DND-41 (cell line): Measurements from ENCODE around the gene C6orf120.

ENCODE experiments used
- ATAC-seq: fragments of 200-7000 bp; cut with Tn5 transposase; 3 replicates; pipeline ENCODE4 v1.9.1; 2021; ENCODE audit warnings: low read depth; ENCODE audit not compliant: insufficient read depth
- DNase-seq: peaks from one replicate; pipeline ENCODE4 v3.0.0-alpha.2; 2020
- H2AFZ ChIP-seq: 2 replicates; pipeline ENCODE4 v1.6.0; 2012; ENCODE audit warnings: low read depth, low read length
- H3K27ac ChIP-seq: 2 replicates; pipeline ENCODE4 v1.5.1; 2012; ENCODE audit warnings: low read length, inconsistent platforms
- H3K27me3 ChIP-seq: fragments of 200-600 bp; sonication (generic); 2 replicates; pipeline ENCODE4 v1.6.0; 2012; ENCODE audit warnings: low read length, mild to moderate bottlenecking, inconsistent platforms; ENCODE audit not compliant: insufficient read depth, poor library complexity
- H3K36me3 ChIP-seq: 2 replicates; pipeline ENCODE4 v1.5.1; 2012; ENCODE audit warnings: low read length, inconsistent platforms; ENCODE audit not compliant: insufficient read depth
- H3K4me1 ChIP-seq: 2 replicates; pipeline ENCODE4 v1.5.1; 2012; ENCODE audit warnings: mild to moderate bottlenecking, low read length; ENCODE audit not compliant: insufficient read depth
- H3K4me2 ChIP-seq: 2 replicates; pipeline ENCODE4 v1.6.0; 2012; ENCODE audit warnings: mild to moderate bottlenecking, moderate library complexity, low read length, inconsistent platforms; ENCODE audit not compliant: insufficient read depth
- H3K4me3 ChIP-seq, 2 experiments: fragments of 200-600 bp in 1 of 2; shearing (Covaris generic) in 1 of 2; 2 replicates each; pipeline ENCODE4 v1.5.1; 2012 to 2016; ENCODE audit warnings: inconsistent platforms in 2 of 2, low read length in 2 of 2, mild to moderate bottlenecking in 2 of 2, low read depth in 1 of 2, moderate library complexity in 1 of 2
- H3K79me2 ChIP-seq: 2 replicates; pipeline ENCODE4 v1.6.0; 2012; ENCODE audit warnings: low read length, inconsistent platforms; ENCODE audit not compliant: insufficient read depth
- H3K9ac ChIP-seq: 2 replicates; pipeline ENCODE4 v1.6.0; 2012; ENCODE audit warnings: low read depth, mild to moderate bottlenecking, inconsistent platforms, low read length, moderate library complexity
- H3K9me3 ChIP-seq: 2 replicates; pipeline ENCODE4 v1.5.1; 2012; ENCODE audit warnings: low read length, moderate library complexity, mild to moderate bottlenecking, inconsistent platforms; ENCODE audit not compliant: insufficient read depth, severe bottlenecking
- H4K20me1 ChIP-seq: 2 replicates; pipeline ENCODE4 v1.6.0; 2012; ENCODE audit warnings: low read length; ENCODE audit not compliant: insufficient read depth
- EZH2 ChIP-seq: IDR thresholded peaks from 3 replicates; pipeline ENCODE4 v1.6.1; 2012; ENCODE audit warnings: borderline replicate concordance, low read depth, mild to moderate bottlenecking, moderate library complexity, low read length, inconsistent platforms; ENCODE audit not compliant: severe bottlenecking
- TF ChIP-seq, protein P1 (sequence below): IDR thresholded peaks from 2 replicates; pipeline ENCODE4 v1.5.1; 2012; ENCODE audit warnings: borderline replicate concordance, low read length, moderate library complexity, mild to moderate bottlenecking; ENCODE audit not compliant: poor library complexity, severe bottlenecking; ENCODE audit errors: extremely low read depth

Gene C6orf120

DNA sequence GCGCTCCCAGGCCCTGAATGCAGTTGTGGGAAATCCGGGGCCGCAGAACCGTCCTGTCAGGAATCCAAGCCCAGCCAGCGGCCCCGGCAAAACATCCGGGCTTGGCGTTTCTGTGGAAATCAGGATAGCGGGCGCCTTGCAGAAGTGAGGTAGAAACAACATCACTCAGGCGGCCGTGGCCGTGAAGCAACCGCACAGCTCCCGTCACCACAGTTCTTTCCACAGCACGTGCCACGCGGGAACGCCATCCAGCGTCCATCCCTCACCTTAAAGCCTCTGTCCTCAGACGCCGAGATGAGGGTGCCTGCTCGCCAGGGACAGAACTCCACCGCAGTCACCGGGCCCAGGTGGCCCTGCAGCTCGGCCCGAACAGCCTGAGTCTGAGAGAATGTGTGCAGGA, 34.2 kb upstream of the C6orf120 start:
- Histone ChIP-seq H3K9me3 (no peaks in the 10 kb centered on the region), H3K27me3 (no peaks in the 10 kb centered on the region), H3K4me1 (no peaks in the 10 kb centered on the region), H3K9ac (no peak overlapping the region), H3K27ac (no peak overlapping the region), H3K4me3 (no peak overlapping the region), H3K79me2 (no peaks in the 10 kb centered on the region), H3K4me2 (no peak overlapping the region), H4K20me1 (no peaks in the 10 kb centered on the region; the same call in 1 of the 2 replicates), H2AFZ (no peak overlapping the region), H3K36me3 (peaks cover 75% of the 10 kb centered on the region)
- no peak for TF ChIP-seq EZH2
- DNase-seq (no peak), ATAC-seq (no peak)

DNA sequence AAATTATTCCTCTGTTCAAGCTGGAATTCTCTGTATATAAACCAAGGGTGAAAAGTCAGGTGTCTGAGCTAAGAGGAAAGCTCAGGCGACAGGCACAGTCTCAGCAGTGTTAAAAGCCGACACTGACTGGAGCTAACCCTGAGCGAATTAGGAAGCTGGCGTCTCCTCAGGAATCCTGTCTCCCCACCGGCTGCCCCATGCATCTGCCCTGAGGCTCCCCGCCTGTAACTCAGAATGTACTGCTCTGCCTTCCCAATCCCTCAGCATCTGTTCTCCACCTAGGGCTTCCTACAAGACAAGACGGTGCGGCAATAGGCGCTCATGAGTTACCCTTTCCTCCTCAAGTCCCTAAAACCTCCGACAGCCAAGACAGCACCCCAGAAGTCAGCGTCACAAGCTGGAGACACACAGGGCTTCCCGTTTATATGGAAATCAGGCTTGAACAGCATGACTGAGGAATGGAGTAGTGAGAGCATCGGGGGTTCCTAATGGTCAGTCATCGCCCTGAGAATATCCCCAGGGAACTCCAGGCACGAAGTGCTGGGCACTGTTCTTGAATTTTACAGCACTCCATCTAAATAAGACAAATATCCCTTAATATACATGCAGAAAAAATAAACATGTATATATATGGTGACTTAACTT, 33.6 kb upstream of the C6orf120 start:
- H2AFZ ChIP-seq, result no peak overlapping the region
- no peak overlapping the region for H3K27ac ChIP-seq
- H3K4me2 ChIP-seq, result no peak overlapping the region
- no peak overlapping the region for H3K4me3 ChIP-seq
- H4K20me1 ChIP-seq, result no peaks in the 10 kb centered on the region; the same call in 1 of the 2 replicates
- TF ChIP-seq, protein P1, sequence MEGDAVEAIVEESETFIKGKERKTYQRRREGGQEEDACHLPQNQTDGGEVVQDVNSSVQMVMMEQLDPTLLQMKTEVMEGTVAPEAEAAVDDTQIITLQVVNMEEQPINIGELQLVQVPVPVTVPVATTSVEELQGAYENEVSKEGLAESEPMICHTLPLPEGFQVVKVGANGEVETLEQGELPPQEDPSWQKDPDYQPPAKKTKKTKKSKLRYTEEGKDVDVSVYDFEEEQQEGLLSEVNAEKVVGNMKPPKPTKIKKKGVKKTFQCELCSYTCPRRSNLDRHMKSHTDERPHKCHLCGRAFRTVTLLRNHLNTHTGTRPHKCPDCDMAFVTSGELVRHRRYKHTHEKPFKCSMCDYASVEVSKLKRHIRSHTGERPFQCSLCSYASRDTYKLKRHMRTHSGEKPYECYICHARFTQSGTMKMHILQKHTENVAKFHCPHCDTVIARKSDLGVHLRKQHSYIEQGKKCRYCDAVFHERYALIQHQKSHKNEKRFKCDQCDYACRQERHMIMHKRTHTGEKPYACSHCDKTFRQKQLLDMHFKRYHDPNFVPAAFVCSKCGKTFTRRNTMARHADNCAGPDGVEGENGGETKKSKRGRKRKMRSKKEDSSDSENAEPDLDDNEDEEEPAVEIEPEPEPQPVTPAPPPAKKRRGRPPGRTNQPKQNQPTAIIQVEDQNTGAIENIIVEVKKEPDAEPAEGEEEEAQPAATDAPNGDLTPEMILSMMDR, result no peak
- no peak for TF ChIP-seq EZH2
- ATAC-seq (no peak), DNase-seq (no peak)
- H3K4me1 ChIP-seq, result no peaks in the 10 kb centered on the region
- no peaks in the 10 kb centered on the region for H3K27me3 ChIP-seq
- H3K9ac ChIP-seq, result no peak overlapping the region
- H3K36me3 ChIP-seq, result peaks cover 71% of the 10 kb centered on the region
- no peaks in the 10 kb centered on the region for H3K9me3 ChIP-seq
- H3K79me2 ChIP-seq, result no peaks in the 10 kb centered on the region

DNA sequence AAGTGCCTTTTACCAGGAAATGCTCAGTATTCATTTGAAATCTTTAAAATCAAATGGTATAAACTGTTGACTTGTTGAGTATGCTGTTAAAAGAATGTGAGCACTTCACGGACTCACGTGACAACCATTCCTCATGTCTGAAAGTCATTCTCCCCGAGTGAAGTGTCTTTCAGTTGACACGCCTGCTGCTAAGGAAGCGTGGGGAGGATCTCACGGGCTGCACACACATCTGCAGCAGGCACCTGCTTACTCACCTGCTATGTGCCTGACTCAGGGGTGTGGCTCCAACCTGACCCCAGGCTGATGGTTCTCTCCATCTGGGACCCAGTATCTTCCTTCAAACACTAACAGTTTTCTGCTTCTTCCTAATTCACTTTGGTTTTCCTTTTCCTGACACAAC, 32.8 kb upstream of the C6orf120 start:
- Histone ChIP-seq H3K36me3 (peaks cover 63% of the 10 kb centered on the region), H3K27ac (no peak overlapping the region), H3K4me3 (no peak overlapping the region), H2AFZ (no peak overlapping the region), H3K27me3 (no peaks in the 10 kb centered on the region), H3K79me2 (no peaks in the 10 kb centered on the region), H3K4me1 (no peaks in the 10 kb centered on the region), H3K9me3 (no peaks in the 10 kb centered on the region), H4K20me1 (no peaks in the 10 kb centered on the region), H3K9ac (no peak overlapping the region), H3K4me2 (no peak overlapping the region)
- DNase-seq, result no peak
- no peak for ATAC-seq
- TF ChIP-seq, protein P1, result no peak
- TF ChIP-seq EZH2, result no peak

DNA sequence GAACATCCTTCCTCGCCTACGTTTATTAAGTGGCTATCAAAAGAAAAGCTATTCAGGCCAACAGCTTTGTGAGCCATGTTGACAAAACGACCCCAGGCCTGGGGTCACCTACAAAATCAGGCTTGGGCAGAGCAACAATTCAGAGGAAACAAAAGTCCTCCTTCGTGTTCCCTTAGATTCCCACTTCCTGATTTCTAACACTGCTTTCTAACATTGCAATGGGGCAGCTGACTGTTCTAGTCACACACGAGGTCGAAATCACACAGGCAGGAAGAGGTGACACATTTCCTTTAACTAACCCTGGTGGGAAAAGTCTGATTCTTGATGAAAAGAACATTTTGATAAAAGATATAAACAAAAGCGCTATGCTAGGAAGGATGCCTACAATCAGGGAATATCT, 32.0 kb upstream of the C6orf120 start:
- Histone ChIP-seq H2AFZ (no peak overlapping the region), H3K27ac (no peak overlapping the region), H3K79me2 (no peaks in the 10 kb centered on the region), H3K4me3 (no peak overlapping the region), H3K4me2 (no peak overlapping the region), H3K9me3 (no peaks in the 10 kb centered on the region), H3K36me3 (peaks cover 60% of the 10 kb centered on the region), H3K4me1 (no peaks in the 10 kb centered on the region), H3K9ac (no peak overlapping the region), H3K27me3 (no peaks in the 10 kb centered on the region), H4K20me1 (no peaks in the 10 kb centered on the region)
- ATAC-seq (no peak), DNase-seq (no peak)
- no peak for TF ChIP-seq EZH2
- TF ChIP-seq, protein P1, result no peak
